Large intestine (tissue), 12 donors: ENCODE results near the gene MAP4K4. TPM values are rescaled to one million over a fixed set of nuclear protein-coding genes. Genes with fewer than 3 reads are reported as not detected.

Experiments used
- DNase-seq, 2 donors: peaks; one replicate each; pipeline versions ENCODE4 v3.0.0 to v3.0.0-alpha.2; 2013
- H3K27ac ChIP-seq: one replicate; pipeline ENCODE4 v1.5.1; 2013; ENCODE audit warnings: low read length
- H3K27me3 ChIP-seq: 2 replicates; pipeline ENCODE4 v1.6.1; 2013; ENCODE audit warnings: low read length; ENCODE audit not compliant: control insufficient read depth, insufficient read depth
- H3K36me3 ChIP-seq: 2 replicates; pipeline ENCODE4 v1.6.1; 2013; ENCODE audit warnings: low read length; ENCODE audit not compliant: control insufficient read depth, insufficient read depth
- H3K4me1 ChIP-seq: one replicate; pipeline ENCODE4 v1.6.1; 2013; ENCODE audit warnings: low read length; ENCODE audit not compliant: control insufficient read depth, insufficient read depth
- H3K4me3 ChIP-seq: one replicate; pipeline ENCODE4 v1.5.1; 2013; ENCODE audit warnings: low read length
- H3K9me3 ChIP-seq: one replicate; pipeline ENCODE4 v1.6.1; 2013; ENCODE audit warnings: mild to moderate bottlenecking, low read depth, low read length, moderate library complexity; ENCODE audit not compliant: control insufficient read depth
- WGBS: methylation state at CpG from one replicate; pipeline ENCODE4 v1.1.5; 2013; ENCODE audit warnings: low lambda C conversion rate; ENCODE audit not compliant: insufficient coverage; 5-methylcytosine and 5-hydroxymethylcytosine counted together
- long read RNA-seq, 11 donors: transcript quantifications; one replicate each; lab custom pipeline, GENCODE V29; 2026
- polyA plus RNA-seq: library from polyadenylated mRNA; unstranded; fragments of 120-200 nt; gene quantifications from one replicate; pipeline ENCODE4 v1.2.1, GENCODE V29; 2013

The MAP4K4 gene
- 39.5 TPM for polyA plus RNA-seq
- long read RNA-seq, donor 1, partial matches to known transcripts: 0 of 1 reads
- long read RNA-seq, donor 1, other reads (novel, unspliced or antisense): 0 of 1 reads
- long read RNA-seq, donor 2, full-length matches to known transcripts: 1 of 36 reads
- long read RNA-seq, donor 2, partial matches to known transcripts: 35 of 36 reads
- long read RNA-seq, donor 2, other reads (novel, unspliced or antisense): 0 of 36 reads
- long read RNA-seq, donor 3: 0 reads
- long read RNA-seq, donor 4: 0 reads
- long read RNA-seq, donor 5, partial matches to known transcripts: 7 of 7 reads
- long read RNA-seq, donor 5, other reads (novel, unspliced or antisense): 0 of 7 reads
- long read RNA-seq, donor 6, partial matches to known transcripts: 45 of 49 reads
- long read RNA-seq, donor 6, other reads (novel, unspliced or antisense): 0 of 49 reads
- long read RNA-seq, donor 7, partial matches to known transcripts: 15 of 15 reads
- long read RNA-seq, donor 7, other reads (novel, unspliced or antisense): 0 of 15 reads
- long read RNA-seq, donor 8, partial matches to known transcripts: 39 of 39 reads
- long read RNA-seq, donor 8, other reads (novel, unspliced or antisense): 0 of 39 reads
- long read RNA-seq, donor 9, partial matches to known transcripts: 6 of 6 reads
- long read RNA-seq, donor 9, other reads (novel, unspliced or antisense): 0 of 6 reads
- long read RNA-seq, donor 10, full-length matches to known transcripts: 2 of 24 reads
- long read RNA-seq, donor 10, partial matches to known transcripts: 22 of 24 reads
- long read RNA-seq, donor 10, other reads (novel, unspliced or antisense): 0 of 24 reads
- long read RNA-seq, donor 11, partial matches to known transcripts: 10 of 10 reads
- long read RNA-seq, donor 11, other reads (novel, unspliced or antisense): 0 of 10 reads

GRCh38 chr2:101697124-101698013 is at the start of gene MAP4K4:
Gene MAP4K4 (plus strand): TSS chr2:101697707. CDS start chr2:101698081, 374 bp downstream.
- Histone ChIP-seq H3K9me3 (no peaks in the 10 kb centered on the region), H3K27ac (peak within 1 kb of the TSS; percentile 34), H3K4me1 (no peaks in the 10 kb centered on the region), H3K27me3 (no peaks in the 10 kb centered on the region), H3K36me3 (no peaks in the 10 kb centered on the region), H3K4me3 (peak within 1 kb of the TSS; percentile 71)
- peak; percentile 52 to 83 for DNase-seq
- WGBS: no CpG with 5 or more reads among the region's 129 CpGs

- no peak overlapping the region for H3K4me3 ChIP-seq
- 70% methylated on average over 4 of the region's 7 CpGs for WGBS
Observed at GRCh38 chr2:101653469-101653868, 44.0 kb upstream of the MAP4K4 start.

GRCh38 chr2:101655702-101656422 is 41.6 kb upstream of the MAP4K4 start:
- Histone ChIP-seq H3K27ac (no peak overlapping the region), H3K27me3 (no peaks in the 10 kb centered on the region), H3K9me3 (no peaks in the 10 kb centered on the region), H3K36me3 (no peaks in the 10 kb centered on the region), H3K4me1 (no peaks in the 10 kb centered on the region), H3K4me3 (no peak overlapping the region)
- 21% methylated on average over 2 of the region's 5 CpGs for WGBS
- no peak for DNase-seq

More at GRCh38 chr2:101653469-101653868, 44.0 kb upstream of the MAP4K4 start:
- Histone ChIP-seq H3K27ac (no peak overlapping the region), H3K36me3 (no peaks in the 10 kb centered on the region), H3K9me3 (no peaks in the 10 kb centered on the region), H3K27me3 (no peaks in the 10 kb centered on the region), H3K4me1 (no peaks in the 10 kb centered on the region)
- DNase-seq: no peak

GRCh38 chr2:101657787-101658186 is 39.7 kb upstream of the MAP4K4 start:
- H3K9me3 ChIP-seq: no peaks in the 10 kb centered on the region
- H3K36me3 ChIP-seq: no peaks in the 10 kb centered on the region
- WGBS: no CpG with 5 or more reads among the region's 6 CpGs
- no peaks in the 10 kb centered on the region for H3K27me3 ChIP-seq
- no peak overlapping the region for H3K27ac ChIP-seq
- H3K4me3 ChIP-seq: no peak overlapping the region
- DNase-seq: no peak
- no peaks in the 10 kb centered on the region for H3K4me1 ChIP-seq

- H3K9me3 ChIP-seq: no peaks in the 10 kb centered on the region
- no peak for DNase-seq
Observed at GRCh38 chr2:101658387-101658786, 39.1 kb upstream of the MAP4K4 start.

GRCh38 chr2:101665312-101665711 is 32.2 kb upstream of the MAP4K4 start:
- no peaks in the 10 kb centered on the region for H3K4me1 ChIP-seq
- H3K36me3 ChIP-seq: no peaks in the 10 kb centered on the region
- H3K9me3 ChIP-seq: no peaks in the 10 kb centered on the region
- DNase-seq: no peak
- no peak overlapping the region for H3K4me3 ChIP-seq
- H3K27me3 ChIP-seq: no peaks in the 10 kb centered on the region
- no CpG with 5 or more reads among the region's 10 CpGs for WGBS
- H3K27ac ChIP-seq: no peak overlapping the region

More at GRCh38 chr2:101658387-101658786, 39.1 kb upstream of the MAP4K4 start:
- H3K36me3 ChIP-seq: no peaks in the 10 kb centered on the region
- no peaks in the 10 kb centered on the region for H3K27me3 ChIP-seq
- H3K4me1 ChIP-seq: no peaks in the 10 kb centered on the region
- H3K4me3 ChIP-seq: no peak overlapping the region
- no peak overlapping the region for H3K27ac ChIP-seq

GRCh38 chr2:101667823-101668222 is 29.7 kb upstream of the MAP4K4 start:
- no peak overlapping the region for H3K4me3 ChIP-seq
- H3K36me3 ChIP-seq: no peaks in the 10 kb centered on the region
- no peaks in the 10 kb centered on the region for H3K27me3 ChIP-seq
- H3K9me3 ChIP-seq: peaks cover 6% of the 10 kb centered on the region
- WGBS: no CpG with 5 or more reads among the region's 1 CpG
- H3K27ac ChIP-seq: no peak overlapping the region
- no peaks in the 10 kb centered on the region for H3K4me1 ChIP-seq
- DNase-seq: no peak

- no peaks in the 10 kb centered on the region for H3K27me3 ChIP-seq
- no peak for DNase-seq
- H3K4me1 ChIP-seq: no peaks in the 10 kb centered on the region
- H3K9me3 ChIP-seq: peaks cover 6% of the 10 kb centered on the region
- WGBS: no CpG with 5 or more reads among the region's 2 CpGs
- no peak overlapping the region for H3K4me3 ChIP-seq
- H3K36me3 ChIP-seq: no peaks in the 10 kb centered on the region
- H3K27ac ChIP-seq: no peak overlapping the region
Observed at GRCh38 chr2:101672047-101672446, 25.5 kb upstream of the MAP4K4 start.

GRCh38 chr2:101673920-101674319 is 23.6 kb upstream of the MAP4K4 start:
- no CpG with 5 or more reads among the region's 5 CpGs for WGBS
- H3K9me3 ChIP-seq: peaks cover 6% of the 10 kb centered on the region
- no peaks in the 10 kb centered on the region for H3K27me3 ChIP-seq
- no peak overlapping the region for H3K27ac ChIP-seq
- no peaks in the 10 kb centered on the region for H3K36me3 ChIP-seq
- no peak overlapping the region for H3K4me3 ChIP-seq
- H3K4me1 ChIP-seq: no peaks in the 10 kb centered on the region
- DNase-seq: no peak
